Nephron (organoid): ENCODE data around the gene MYH3.
"Not testable (repeated sequence)": the region's sequence is repeated elsewhere in the genome, so short reads cannot be mapped to it uniquely, and the experiment has no call there.

Experiments used
- H3K27ac Mint-ChIP-seq, 3 experiments: 2 replicates each; pipeline ENCODE4 v1.8.0; 2020; ENCODE audit warnings: mixed read lengths in 3 of 3, mild to moderate bottlenecking in 2 of 3, moderate library complexity in 1 of 3
- H3K27me3 Mint-ChIP-seq: 2 replicates; pipeline ENCODE4 v1.8.0; 2021; ENCODE audit warnings: low read depth, mild to moderate bottlenecking, moderate library complexity, mixed read lengths
- H3K36me3 Mint-ChIP-seq: 2 replicates; pipeline ENCODE4 v1.8.0; 2020; ENCODE audit warnings: low read depth, mixed read lengths
- H3K4me1 Mint-ChIP-seq: 2 replicates; pipeline ENCODE4 v1.8.0; 2020; ENCODE audit warnings: mixed read lengths
- H3K4me3 Mint-ChIP-seq, 3 experiments: 2 replicates each; pipeline ENCODE4 v1.8.0; 2020; ENCODE audit warnings: mild to moderate bottlenecking in 3 of 3, mixed read lengths in 3 of 3, moderate library complexity in 2 of 3
- H3K9me3 Mint-ChIP-seq: 2 replicates; pipeline ENCODE4 v1.8.0; 2020; ENCODE audit warnings: mixed read lengths
- TF ChIP-seq, protein P1 (sequence below), 3 experiments: fragments of 200-600 bp; sonication (generic); IDR thresholded peaks; one replicate each; pipeline ENCODE4 v1.5.0; 2021; ENCODE audit warnings: antibody characterized with exemption in 3 of 3; ENCODE audit not compliant: unreplicated experiment in 3 of 3

Gene MYH3

DNA sequence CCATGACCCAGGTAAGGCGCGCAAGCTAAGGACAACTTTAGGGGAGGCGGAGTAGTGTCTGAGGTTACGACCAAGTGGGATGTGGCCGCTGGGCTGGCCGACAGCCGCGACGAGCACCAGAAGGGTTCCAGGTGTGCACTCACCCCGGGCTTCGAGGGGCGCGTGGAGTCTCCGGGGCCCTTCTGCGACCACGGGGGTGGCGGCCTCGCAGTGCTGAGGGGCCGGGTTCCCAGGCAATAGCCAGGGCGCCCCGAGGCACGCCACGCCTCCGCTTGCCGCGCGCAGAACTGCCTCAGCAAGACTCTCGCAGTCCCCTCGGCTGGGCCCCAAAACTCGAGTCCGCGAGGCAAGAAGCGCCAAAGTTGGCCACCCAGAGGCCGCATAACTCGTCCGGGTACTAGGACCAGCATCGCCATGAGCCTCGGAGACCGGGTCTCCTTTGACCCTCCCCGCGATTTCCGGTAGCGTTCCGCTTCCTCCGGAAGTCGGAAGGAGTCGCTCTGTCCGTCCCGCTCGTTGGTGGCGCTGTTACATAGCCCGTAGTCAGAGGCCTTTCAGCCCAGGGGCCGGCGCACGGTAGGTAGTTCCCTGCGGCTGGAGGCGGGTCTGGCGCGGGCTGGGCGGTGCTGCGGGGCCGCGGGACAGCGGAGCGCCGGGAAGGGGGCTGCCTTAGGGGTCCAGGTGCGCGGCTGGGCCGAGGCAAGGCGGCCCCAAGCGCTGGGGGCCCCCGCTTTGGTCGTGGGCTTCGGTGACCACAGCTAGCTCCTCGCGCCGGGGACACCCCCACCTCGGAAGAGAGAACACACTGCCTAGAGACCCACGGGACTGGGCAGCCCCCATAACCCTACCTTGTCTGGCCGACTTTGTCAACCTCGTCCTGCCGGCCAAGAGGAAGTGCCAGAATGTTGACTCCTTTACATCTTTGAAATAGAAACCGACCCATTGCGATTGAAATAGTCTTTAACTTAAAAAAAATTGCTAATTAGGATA is 40.3 kb upstream of the MYH3 start, which contains the start of the genes ADPRM and SCO1:
TSS of gene ADPRM (plus strand) at position 503 of the 990 bp plus-strand sequence. CDS start 7,333 bp downstream, outside the sequence.
TSS of gene SCO1 (minus strand) at position 442 of the 990 bp plus-strand sequence. CDS start at position 416, 26 bp downstream.
- H3K9me3 Mint-ChIP-seq = no peaks in the 10 kb centered on the region
- peak within 1 kb of the TSS; percentile 86 to 97 (median 96) for H3K4me3 Mint-ChIP-seq
- peaks cover 28% of the 10 kb centered on the region for H3K36me3 Mint-ChIP-seq
- H3K27ac Mint-ChIP-seq = peak within 1 kb of the TSS; percentile 93 to 97 (median 94)
- no peaks in the 10 kb centered on the region for H3K27me3 Mint-ChIP-seq
- TF ChIP-seq, protein P1, sequence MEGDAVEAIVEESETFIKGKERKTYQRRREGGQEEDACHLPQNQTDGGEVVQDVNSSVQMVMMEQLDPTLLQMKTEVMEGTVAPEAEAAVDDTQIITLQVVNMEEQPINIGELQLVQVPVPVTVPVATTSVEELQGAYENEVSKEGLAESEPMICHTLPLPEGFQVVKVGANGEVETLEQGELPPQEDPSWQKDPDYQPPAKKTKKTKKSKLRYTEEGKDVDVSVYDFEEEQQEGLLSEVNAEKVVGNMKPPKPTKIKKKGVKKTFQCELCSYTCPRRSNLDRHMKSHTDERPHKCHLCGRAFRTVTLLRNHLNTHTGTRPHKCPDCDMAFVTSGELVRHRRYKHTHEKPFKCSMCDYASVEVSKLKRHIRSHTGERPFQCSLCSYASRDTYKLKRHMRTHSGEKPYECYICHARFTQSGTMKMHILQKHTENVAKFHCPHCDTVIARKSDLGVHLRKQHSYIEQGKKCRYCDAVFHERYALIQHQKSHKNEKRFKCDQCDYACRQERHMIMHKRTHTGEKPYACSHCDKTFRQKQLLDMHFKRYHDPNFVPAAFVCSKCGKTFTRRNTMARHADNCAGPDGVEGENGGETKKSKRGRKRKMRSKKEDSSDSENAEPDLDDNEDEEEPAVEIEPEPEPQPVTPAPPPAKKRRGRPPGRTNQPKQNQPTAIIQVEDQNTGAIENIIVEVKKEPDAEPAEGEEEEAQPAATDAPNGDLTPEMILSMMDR (IDR thresholded peaks at IDR 0.05; ENCODE audit: unreplicated experiment in 3 of 3) = peak; percentile 36 to 48 (median 46)
- peaks cover 39% of the 10 kb centered on the region for H3K4me1 Mint-ChIP-seq

DNA sequence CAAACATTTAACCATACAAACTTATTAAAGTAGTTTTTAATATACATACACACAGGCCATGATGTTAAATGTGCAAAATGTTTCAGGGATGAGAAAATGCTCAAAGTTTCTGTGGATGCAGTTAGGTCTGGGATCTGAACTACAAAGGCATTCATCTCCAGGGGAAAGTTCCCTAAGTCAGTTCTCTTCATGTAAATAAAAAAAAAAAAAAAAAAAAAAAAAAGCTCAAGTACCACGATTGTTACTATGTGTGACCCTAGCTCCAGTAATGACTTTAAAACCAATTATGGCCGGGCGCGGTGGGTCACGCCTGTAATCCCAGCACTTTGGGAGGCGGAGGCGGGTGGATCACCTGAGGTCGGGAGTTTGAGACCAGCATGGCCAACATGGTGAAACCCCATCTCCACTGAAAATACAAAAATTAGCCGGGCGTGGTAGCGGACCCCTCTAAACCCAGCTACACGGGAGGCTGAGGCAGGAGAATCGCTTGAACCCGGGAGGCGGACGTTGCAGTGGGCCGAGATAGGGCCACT is 38.8 kb upstream of the MYH3 start:
- peaks cover 38% of the 10 kb centered on the region for H3K36me3 Mint-ChIP-seq
- H3K4me1 Mint-ChIP-seq = peaks cover 30% of the 10 kb centered on the region
- H3K9me3 Mint-ChIP-seq, H3K27me3 Mint-ChIP-seq, H3K27ac Mint-ChIP-seq: not testable (repeated sequence)
- H3K4me3 Mint-ChIP-seq = peak overlapping the region; percentile 86 to 97 (median 96)

DNA sequence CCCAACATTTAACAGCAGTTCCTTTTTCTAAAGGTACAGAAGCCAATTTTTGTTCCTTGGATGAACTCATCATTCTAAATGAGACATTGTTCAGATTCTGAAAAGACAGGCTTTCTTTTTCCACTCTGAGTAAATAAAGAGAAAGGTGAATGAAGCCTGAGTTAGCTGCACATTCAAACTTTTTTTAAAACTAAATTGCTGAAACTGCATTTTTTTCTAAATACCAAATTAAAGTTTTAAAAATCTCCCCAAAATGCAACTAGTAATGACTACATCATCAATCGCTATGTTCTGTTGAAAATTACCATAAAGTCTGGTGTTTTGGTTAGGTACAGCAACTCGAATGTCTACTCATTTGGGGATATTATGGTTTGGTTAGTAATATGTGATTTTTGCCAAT is 30.4 kb upstream of the MYH3 start:
- Mint-ChIP-seq H3K9me3 (no peaks in the 10 kb centered on the region), H3K4me1 (peaks cover 16% of the 10 kb centered on the region), H3K27ac (no peak overlapping the region), H3K36me3 (peaks cover 75% of the 10 kb centered on the region), H3K4me3 (no peak overlapping the region), H3K27me3 (no peaks in the 10 kb centered on the region)
- TF ChIP-seq, protein P1 (IDR thresholded peaks at IDR 0.05; ENCODE audit: unreplicated experiment in 3 of 3) = no peak

DNA sequence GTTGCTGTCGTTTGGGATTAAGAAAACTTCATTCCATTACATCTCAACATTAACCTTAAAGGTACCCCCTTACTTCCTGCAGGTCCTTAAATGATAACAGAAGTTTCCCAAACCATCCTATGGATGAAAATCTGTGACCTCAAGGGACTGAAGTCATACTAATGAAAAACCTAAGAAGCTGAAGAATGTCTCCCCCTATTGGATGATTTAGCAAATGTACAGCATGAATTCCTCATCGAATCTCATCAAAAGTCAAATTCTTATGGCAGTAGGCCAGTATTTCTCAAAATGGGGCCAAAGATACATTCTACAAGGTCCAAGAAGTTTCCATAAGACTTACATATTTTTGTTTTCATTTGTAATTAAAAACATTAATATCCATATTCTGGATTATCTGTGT is 26.7 kb upstream of the MYH3 start:
- H3K4me3 Mint-ChIP-seq = no peak overlapping the region
- H3K9me3 Mint-ChIP-seq = no peaks in the 10 kb centered on the region
- TF ChIP-seq, protein P1 (IDR thresholded peaks at IDR 0.05; ENCODE audit: unreplicated experiment in 3 of 3) = peak; percentile 25 to 55 (median 25)
- no peaks in the 10 kb centered on the region for H3K27me3 Mint-ChIP-seq
- H3K4me1 Mint-ChIP-seq = peaks cover 37% of the 10 kb centered on the region
- peak overlapping the region in 1 of 3 experiments; percentile 3 for H3K27ac Mint-ChIP-seq
- peaks cover 67% of the 10 kb centered on the region for H3K36me3 Mint-ChIP-seq

DNA sequence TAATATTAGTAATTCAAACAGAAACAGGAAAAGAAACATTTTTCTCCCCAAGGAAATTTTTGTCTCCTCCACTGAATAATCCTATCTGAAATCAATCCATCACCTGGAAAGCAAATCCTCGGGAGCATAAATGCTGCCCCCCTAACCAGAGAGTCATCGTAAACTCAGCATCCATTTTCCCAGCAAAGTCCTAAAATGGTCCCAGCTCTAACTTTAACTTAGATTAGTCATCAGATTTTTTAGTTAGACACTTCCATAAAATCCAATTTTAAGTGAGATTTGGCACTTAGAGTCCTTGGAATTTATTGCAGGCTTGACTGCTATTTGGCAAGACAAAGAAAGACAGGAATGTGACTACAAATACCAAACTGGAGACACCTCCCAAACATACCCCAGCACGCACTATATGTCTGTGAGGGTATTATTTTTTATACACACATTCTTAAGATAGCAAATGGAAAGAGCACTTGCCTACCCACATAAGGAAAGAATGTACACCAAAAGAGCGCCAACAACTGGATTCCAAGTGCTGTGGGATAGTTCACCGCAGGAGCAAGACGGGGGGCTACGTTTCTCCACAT is 24.8 kb upstream of the MYH3 start:
- Mint-ChIP-seq H3K4me1 (peaks cover 37% of the 10 kb centered on the region), H3K27me3 (no peaks in the 10 kb centered on the region), H3K4me3 (peak overlapping the region in 1 of 3 experiments; percentile 27), H3K9me3 (no peaks in the 10 kb centered on the region), H3K36me3 (peaks cover 73% of the 10 kb centered on the region), H3K27ac (peak overlapping the region; percentile 61 to 94 (median 91))
- TF ChIP-seq, protein P1 (IDR thresholded peaks at IDR 0.05; ENCODE audit: unreplicated experiment in 3 of 3) = no peak

DNA sequence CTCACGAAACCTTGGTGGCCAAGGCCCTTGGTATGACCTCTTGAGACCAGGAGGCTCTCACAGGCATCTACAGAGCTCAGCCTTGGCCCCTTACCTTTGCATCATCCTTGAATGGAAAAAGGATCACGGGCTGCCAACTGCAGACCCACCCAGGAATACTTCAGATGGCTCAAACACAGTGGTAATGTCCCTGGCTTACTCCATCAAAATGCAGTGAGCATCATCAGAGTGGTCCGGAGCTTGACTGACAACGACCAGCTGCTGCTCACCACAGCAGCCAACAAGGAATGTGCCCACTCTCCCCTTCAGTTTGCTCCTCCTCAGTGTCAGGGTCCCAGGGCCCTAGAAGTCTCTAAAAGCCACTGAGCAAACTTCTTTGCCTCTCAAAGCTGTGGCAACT is 17.6 kb upstream of the MYH3 start:
- Mint-ChIP-seq H3K27me3 (no peaks in the 10 kb centered on the region), H3K9me3 (no peaks in the 10 kb centered on the region)

More for the DNA sequence above, 17.6 kb upstream of the MYH3 start:
- Mint-ChIP-seq H3K36me3 (peaks cover 38% of the 10 kb centered on the region), H3K27ac (peak overlapping the region in 1 of 3 experiments; percentile 46), H3K4me1 (peaks cover 30% of the 10 kb centered on the region), H3K4me3 (peak overlapping the region in 1 of 3 experiments; percentile 70)
- TF ChIP-seq, protein P1 (IDR thresholded peaks at IDR 0.05; ENCODE audit: unreplicated experiment in 3 of 3) = no peak
